HG03342 (cell line): ENCODE data around the gene PRIM1.
A peak's percentile ranks its signal among the peaks of the same experiment; 100 is the strongest.
"Not testable (repeated sequence)": the region's sequence is repeated elsewhere in the genome, so short reads cannot be mapped to it uniquely, and the experiment has no call there.

Experiments used
- ATAC-seq: cut with Tn5 transposase; IDR thresholded peaks from one replicate; pipeline ENCODE4 v1.9.1; 2021; ENCODE audit warnings: mild to moderate bottlenecking, moderate library complexity; ENCODE audit not compliant: unreplicated experiment

The PRIM1 gene

GRCh38 chr12:56761812-56762211 is 9.7 kb upstream of the PRIM1 start:
- no peak for ATAC-seq

DNA sequence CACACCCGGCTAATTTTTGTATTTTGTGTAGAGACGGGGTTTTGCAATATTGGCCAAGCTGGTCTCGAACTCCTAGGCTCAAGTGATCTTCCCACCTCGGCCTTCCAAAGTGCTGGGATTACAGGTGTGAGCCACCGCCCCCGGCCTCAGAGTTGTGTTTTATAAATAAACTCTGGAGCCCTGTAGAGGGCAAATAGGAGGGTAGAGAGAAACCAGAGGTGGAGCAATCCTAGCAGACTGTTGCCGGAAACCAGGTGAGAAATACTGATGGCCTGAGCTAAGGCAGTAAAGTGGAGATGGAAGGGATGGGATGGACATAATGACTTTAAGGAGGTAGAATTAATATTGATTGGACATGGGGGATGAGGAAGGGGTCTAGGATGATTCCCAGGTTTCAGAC is 8.3 kb upstream of the PRIM1 start:
- ATAC-seq: no peak

DNA sequence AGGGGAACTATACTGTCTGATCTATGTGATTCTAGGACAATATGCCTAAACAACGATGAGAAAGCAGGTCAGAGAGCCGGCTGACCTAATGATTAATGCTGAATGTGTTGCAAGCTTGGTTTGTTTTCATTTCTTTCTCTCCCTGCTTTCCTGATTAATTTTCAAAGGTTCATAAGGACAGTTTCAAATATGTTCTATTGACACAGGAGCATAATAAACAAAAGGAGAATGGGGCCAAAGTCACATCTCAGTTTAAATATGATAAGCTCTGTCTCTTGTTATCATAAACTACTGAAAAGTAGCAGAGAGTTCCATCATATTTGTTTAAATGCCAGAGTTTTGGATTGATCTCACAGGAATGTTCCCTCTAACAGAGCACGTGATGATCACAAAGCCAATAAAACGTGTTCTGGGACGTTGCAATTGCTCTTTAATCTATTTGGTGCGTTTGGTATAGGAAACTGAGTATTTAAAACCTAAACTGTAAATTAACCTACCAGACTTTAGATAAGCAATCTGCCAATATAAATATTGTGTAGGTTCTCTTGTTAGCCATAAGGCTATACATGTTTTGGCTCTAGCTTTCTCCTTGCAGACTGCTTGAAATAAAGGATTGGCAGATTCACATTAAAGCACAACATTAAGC is 7.3 kb upstream of the PRIM1 start:
- ATAC-seq: no peak

DNA sequence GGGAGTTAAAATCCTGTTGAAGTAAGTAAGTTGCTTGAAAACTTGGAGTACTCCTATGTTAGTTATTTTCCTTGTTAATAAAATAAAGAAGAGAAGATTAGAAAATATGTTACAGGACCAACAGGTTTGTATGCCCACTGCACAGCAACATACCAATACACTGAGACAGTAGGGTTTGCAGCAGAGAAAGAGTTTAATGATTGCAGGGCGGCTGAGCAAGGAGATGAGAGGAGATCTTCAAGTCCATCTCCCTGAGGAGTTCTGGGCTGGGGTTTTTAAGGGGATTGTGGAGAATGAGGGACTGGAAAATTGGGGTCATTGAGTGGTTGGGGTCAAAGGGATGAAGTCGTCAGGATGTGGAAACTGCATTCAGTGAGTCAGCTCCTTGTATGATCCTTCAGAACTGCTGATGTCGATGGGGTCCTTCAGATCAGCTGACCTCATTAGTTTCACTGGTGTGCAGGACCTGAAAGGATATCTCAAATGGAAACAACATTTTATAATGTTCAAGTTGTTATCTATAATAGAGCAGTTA is 6.7 kb upstream of the PRIM1 start:
- no peak for ATAC-seq

DNA sequence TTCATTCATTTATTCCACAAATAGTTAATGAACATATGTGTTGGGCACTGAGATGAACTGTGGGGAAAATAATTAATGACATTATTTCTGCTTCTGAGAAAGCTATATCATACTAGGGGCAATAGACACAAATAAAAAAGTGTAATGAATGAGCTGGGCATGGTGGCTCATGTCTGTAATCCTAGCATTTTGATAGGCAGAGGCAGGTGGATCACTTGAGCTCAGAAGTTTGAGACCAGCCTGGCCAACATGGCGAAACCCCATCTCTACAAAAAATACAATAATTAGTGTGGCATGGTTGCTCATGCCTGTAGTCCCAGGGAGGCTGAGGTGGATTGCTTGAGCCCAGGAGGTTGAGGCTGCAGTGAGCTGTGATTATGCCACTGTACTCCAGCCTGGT is 5.8 kb upstream of the PRIM1 start:
- ATAC-seq: not testable (repeated sequence)

GRCh38 chr12:56753566-56753965 is 1.4 kb upstream of the PRIM1 start:
- no peak for ATAC-seq

GRCh38 chr12:56750596-56750995 is 1.5 kb downstream of the PRIM1 start:
- not testable (repeated sequence) for ATAC-seq

DNA sequence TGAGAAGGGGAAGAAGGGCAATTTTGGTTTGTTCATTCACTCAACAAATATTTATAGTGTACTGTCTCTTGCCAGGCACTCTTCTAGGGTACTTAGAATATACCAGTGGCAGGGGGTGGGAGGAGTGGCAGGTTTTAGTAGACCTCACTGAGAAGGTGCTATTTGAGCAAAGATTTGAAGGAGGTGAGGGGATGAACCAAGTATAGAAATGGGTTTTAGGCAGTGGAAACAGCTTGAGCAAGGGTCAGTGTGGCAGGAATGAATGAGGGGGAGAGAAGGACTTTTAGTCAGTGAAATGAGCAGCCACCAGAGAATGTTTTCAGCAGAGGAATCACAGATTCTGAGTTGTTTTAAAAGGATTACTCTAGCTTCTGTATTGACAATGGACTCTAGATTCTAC is 2.3 kb downstream of the PRIM1 start:
- ATAC-seq: no peak

GRCh38 chr12:56749359-56749758 is 2.8 kb downstream of the PRIM1 start:
- ATAC-seq: no peak

DNA sequence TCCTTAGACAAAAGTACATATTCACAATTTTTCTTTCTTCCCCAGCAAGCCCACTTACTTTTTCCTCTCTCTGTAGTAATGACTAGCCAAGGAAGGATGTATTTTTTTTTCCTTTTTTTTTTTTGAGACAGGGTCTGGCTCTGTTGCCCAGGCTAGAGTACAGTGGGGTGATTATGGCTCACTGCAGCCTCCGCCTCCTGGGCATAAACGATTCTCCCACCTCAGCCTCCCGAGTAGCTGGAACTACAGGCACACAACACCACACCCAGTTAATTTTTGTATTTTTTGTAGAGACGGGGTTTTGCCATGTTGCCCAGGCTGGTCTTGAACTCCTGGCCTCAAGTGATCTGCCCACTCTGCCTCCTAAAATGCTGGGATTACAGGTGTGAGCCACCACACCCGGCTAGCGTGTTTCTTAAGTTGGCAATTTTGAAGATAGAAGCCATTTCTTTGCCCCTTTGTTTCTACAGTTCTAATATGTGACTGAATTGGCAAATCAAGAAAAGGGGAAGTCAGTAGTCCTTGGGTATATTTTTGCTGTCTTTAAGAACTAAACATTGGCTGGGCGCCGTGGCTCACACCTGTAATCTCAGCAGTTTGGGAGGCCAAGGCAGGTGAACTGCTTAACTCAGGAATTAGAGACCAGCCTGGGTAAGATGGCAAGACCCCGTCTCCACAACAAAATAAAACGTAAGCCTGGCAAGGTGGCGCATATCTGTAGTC is 23.8 kb downstream of the PRIM1 start:
- no peak for ATAC-seq

- ATAC-seq: not testable (repeated sequence)
Observed at GRCh38 chr12:56726196-56726675, 25.9 kb downstream of the PRIM1 start.

DNA sequence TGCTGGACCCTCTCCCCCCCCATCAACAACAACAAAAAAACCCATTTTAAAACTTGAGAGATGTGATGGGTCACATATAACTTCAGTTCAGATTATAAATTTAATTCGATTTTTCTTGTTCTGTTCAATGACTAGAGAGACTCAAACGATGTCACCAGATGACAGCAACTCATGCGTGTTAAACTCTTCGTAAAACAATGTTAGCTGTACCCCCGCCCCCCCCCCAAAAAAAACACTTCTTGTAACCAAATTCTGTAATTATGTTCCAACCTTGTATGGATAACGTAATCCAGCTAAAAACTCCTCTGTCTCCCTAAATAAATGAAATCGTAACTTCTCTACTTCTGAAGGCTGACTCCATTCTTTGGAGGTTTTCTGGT is 26.4 kb downstream of the PRIM1 start:
- no peak for ATAC-seq

- peak; percentile 94 for ATAC-seq
Observed at GRCh38 chr12:56724972-56725722, 27.0 kb downstream of the PRIM1 start, which contains the start of gene NACA. NACA (minus strand) TSS chr12:56725299; CDS start chr12:56724521, 778 bp downstream.

DNA sequence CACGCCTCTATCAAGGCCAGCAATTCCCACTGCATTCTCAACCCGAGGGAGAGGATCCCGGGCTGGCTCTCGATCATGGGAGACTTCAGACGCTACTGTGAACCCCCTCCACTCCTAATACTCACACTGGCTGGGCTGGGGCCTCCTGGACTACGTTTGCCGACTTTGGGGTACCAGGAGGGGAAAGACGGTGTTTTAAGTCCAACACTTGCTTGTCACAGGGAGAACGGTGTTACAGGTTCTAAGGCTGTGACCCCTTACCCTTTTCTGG is 27.5 kb downstream of the PRIM1 start:
- peak; percentile 2 for ATAC-seq

DNA sequence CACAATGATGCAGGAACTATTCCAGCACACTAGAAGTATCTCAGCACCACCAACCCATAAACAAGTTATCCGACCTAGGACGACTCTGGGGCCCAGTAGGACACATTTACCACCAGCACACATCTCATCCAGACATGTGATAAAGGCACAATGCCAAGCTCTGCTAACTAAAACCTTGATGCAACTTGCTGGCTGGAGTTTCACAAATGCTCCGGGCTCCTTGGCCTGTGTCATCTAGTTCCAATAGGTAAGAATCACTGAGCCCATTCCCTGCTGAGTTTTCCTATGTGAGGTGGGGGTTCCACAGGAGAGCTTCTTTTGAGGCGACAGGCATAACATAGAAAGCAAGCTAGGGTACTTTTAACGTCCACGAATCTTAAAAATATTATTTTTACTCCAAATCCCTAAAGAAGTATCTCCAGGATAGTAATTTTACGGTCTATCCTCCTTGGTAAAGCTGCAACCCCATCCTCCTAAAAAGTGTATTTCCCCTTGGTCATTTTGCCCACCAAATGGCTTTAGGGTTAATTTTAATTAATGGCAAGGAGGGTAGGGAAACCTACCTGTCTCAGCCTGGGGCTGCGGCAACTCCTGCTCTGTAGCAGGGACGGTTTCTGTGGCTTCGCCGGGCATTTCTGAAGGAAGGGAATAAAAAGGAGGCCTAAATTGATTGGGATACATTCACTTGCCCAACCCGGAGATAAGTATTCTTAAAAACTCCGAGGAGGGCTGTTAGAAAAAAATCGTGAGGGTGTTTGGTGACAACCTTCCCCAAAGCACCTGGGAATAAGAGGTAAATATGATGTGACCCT is 28.0 kb downstream of the PRIM1 start:
- no peak for ATAC-seq

DNA sequence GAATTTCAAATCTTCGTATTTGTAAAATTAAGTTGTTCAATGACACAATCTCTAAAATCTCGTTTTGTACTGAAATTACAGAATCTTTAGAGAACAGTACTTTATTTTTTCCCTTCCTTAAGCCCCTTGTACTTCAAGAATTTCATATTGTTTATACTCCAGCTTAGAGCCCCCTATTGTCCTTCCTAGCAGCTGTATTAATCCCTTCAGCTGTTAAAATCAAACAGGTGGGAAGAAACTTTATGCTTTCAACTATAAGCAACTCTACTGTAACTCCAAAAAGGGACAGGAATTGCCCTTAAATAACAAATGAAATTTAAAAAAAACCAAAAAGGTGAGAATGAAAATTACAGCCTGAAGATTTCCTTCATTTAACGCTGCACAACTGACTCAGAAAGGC is 28.8 kb downstream of the PRIM1 start:
- ATAC-seq: no peak

- ATAC-seq: no peak
Observed at GRCh38 chr12:56722832-56723231, 29.3 kb downstream of the PRIM1 start.

- ATAC-seq: no peak
Observed at GRCh38 chr12:56721721-56722120, 30.4 kb downstream of the PRIM1 start.

DNA sequence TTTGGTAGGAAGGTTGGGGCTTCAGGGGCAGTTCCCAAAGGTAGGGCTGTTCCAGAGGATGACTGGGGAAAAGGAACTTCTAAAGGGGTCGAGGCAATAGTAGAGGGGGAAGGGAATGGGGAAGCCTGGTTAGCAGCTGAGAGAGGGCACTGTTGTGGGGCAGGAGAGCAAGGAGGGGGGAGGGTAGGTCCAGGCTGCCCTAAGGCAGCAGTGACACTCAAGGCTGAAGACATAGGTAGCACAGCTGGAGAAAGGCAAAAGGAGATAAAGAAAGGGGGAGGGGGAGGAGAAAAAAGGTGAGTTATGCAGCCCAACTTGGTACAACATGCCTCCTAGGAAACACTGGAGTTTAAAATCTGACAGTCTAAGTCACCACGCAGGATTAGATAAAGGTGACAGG is 30.9 kb downstream of the PRIM1 start:
- no peak for ATAC-seq

GRCh38 chr12:56720731-56721151 is 31.4 kb downstream of the PRIM1 start:
- ATAC-seq: no peak

- no peak for ATAC-seq
Observed at GRCh38 chr12:56719056-56719455, 33.1 kb downstream of the PRIM1 start.
